Keratinocyte (primary cell): ENCODE measurements around the gene ALX4. TPM values are rescaled to one million over a fixed set of nuclear protein-coding genes. Genes with fewer than 3 reads are reported as not detected.

Experiments used
- DNase-seq: peaks from one replicate; pipeline ENCODE4 v3.0.0-alpha.2; 2011; ENCODE audit warnings: low read depth, missing footprints, low spot score
- FAIRE-seq: peaks from 2 replicates; lab custom pipeline; 2011; peaks lifted over from hg19 to GRCh38; lab: Jason Lieb, UNC
- H2AFZ ChIP-seq: 2 replicates; pipeline ENCODE4 v1.6.0; 2012; ENCODE audit warnings: low read length, control low read depth, inconsistent platforms; ENCODE audit not compliant: control insufficient read depth
- H3K27ac ChIP-seq: 2 replicates; pipeline ENCODE4 v1.5.1; 2011; ENCODE audit warnings: low read length; ENCODE audit not compliant: control insufficient read depth, insufficient read depth
- H3K27me3 ChIP-seq: 3 replicates; pipeline ENCODE4 v1.6.0; 2011; ENCODE audit warnings: low read length; ENCODE audit not compliant: control insufficient read depth, insufficient read depth; ENCODE audit errors: extremely low read depth
- H3K36me3 ChIP-seq, 2 experiments: 2 replicates in 1 of 2; 3 replicates in 1 of 2; pipeline ENCODE4 v1.5.1; 2011; ENCODE audit warnings: low read length in 2 of 2, mild to moderate bottlenecking in 1 of 2; ENCODE audit not compliant: control insufficient read depth in 2 of 2, insufficient read depth in 2 of 2; ENCODE audit errors: extremely low read depth in 1 of 2
- H3K4me1 ChIP-seq: 3 replicates; pipeline ENCODE4 v1.5.1; 2011; ENCODE audit warnings: low read length; ENCODE audit not compliant: control insufficient read depth, insufficient read depth; ENCODE audit errors: extremely low read depth
- H3K4me2 ChIP-seq: 3 replicates; pipeline ENCODE4 v1.6.0; 2011; ENCODE audit warnings: low read depth, low read length; ENCODE audit not compliant: control insufficient read depth, insufficient read depth; ENCODE audit errors: extremely low read depth
- H3K4me3 ChIP-seq, 3 experiments: fragments of 200-600 bp in 1 of 3; sonication (generic) in 1 of 3; 2 replicates in 2 of 3; 3 replicates in 1 of 3; pipeline ENCODE4 v1.5.1; 2011 to 2016; ENCODE audit warnings: low read length in 3 of 3, mild to moderate bottlenecking in 3 of 3, control low read depth in 2 of 3, inconsistent platforms in 1 of 3, low read depth in 1 of 3, mixed read lengths in 1 of 3, mixed run types in 1 of 3, moderate library complexity in 1 of 3; ENCODE audit not compliant: control insufficient read depth in 2 of 3, insufficient read depth in 2 of 3; ENCODE audit errors: extremely low read depth in 1 of 3
- H3K79me2 ChIP-seq: 2 replicates; pipeline ENCODE4 v1.6.0; 2012; ENCODE audit warnings: low read length; ENCODE audit not compliant: control insufficient read depth, insufficient read depth
- H3K9ac ChIP-seq: 3 replicates; pipeline ENCODE4 v1.6.0; 2011; ENCODE audit warnings: low read length; ENCODE audit not compliant: control insufficient read depth, insufficient read depth; ENCODE audit errors: extremely low read depth
- H3K9me1 ChIP-seq: 3 replicates; pipeline ENCODE4 v1.6.0; 2011; ENCODE audit warnings: low read length; ENCODE audit not compliant: control insufficient read depth, insufficient read depth; ENCODE audit errors: extremely low read depth
- H3K9me3 ChIP-seq: 2 replicates; pipeline ENCODE4 v1.5.1; 2012; ENCODE audit warnings: low read depth, low read length; ENCODE audit not compliant: control insufficient read depth
- H4K20me1 ChIP-seq: 3 replicates; pipeline ENCODE4 v1.6.0; 2011; ENCODE audit warnings: low read length; ENCODE audit not compliant: control insufficient read depth, insufficient read depth; ENCODE audit errors: extremely low read depth
- CTCF ChIP-seq, 3 experiments: IDR thresholded peaks in 1 of 3; conservative IDR thresholded peaks in 1 of 3; optimal IDR thresholded peaks in 1 of 3; 2 replicates in 2 of 3; 3 replicates in 1 of 3; pipeline versions ENCODE3 to v1.5.1; 2011; ENCODE audit warnings: low read length in 3 of 3, mild to moderate bottlenecking in 3 of 3, moderate library complexity in 2 of 3, control low read depth in 1 of 3, inconsistent platforms in 1 of 3; ENCODE audit not compliant: insufficient read depth in 2 of 3; ENCODE audit errors: extremely low read depth in 1 of 3
- EZH2 ChIP-seq: IDR thresholded peaks from one replicate; pipeline ENCODE4 v1.6.1; 2012; ENCODE audit warnings: inconsistent platforms, mild to moderate bottlenecking, low read length, moderate library complexity
- dilution Hi-C: fragments of 300-500 bp; cut with MboI; formaldehyde crosslinking; loops from one replicate; pipeline ENCODE4 v1.7.0; 2020; ENCODE audit warnings: low sequenced_read_pairs; ENCODE audit not compliant: extremely low pct_ligation_motif_present
- polyA plus RNA-seq, 5 experiments: library from polyadenylated mRNA; depleted of rRNA in 3 of 5; stranded (reverse) in 3 of 5; stranded (forward) in 1 of 5; unstranded in 1 of 5; fragments of >200 nt; gene quantifications; 1 replicate in 1 of 5; 2 replicates in 3 of 5; 3 replicates in 1 of 5; pipeline versions ENCODE4 v1.2.1 to v1.2.3, GENCODE V29; 2011 to 2012; ENCODE audit warnings: missing spikeins in 2 of 5, low read depth in 1 of 5, low replicate concordance in 1 of 5

The ALX4 gene
- polyA plus RNA-seq, 1 donor (not counting 4 experiments of a cell fraction or from before 2014, with no cell fraction given): not detected

- no peak for FAIRE-seq
- Histone ChIP-seq H3K4me3 (no peak overlapping the region), H3K4me1 (peaks cover 11% of the 10 kb centered on the region), H2AFZ (no peak overlapping the region), H3K9ac (no peak overlapping the region), H3K27me3 (peaks cover 100% of the 10 kb centered on the region), H4K20me1 (no peaks in the 10 kb centered on the region), H3K27ac (no peak overlapping the region), H3K79me2 (no peaks in the 10 kb centered on the region), H3K36me3 (no peaks in the 10 kb centered on the region), H3K4me2 (no peak overlapping the region), H3K9me1 (no peaks in the 10 kb centered on the region), H3K9me3 (no peaks in the 10 kb centered on the region)
- no peak for DNase-seq
- dilution Hi-C loops: no loop called here
- TF ChIP-seq EZH2 (peak; percentile 81), CTCF (optimal IDR thresholded peaks at IDR 0.05 in 1 of 3, IDR thresholded peaks at IDR 0.05 in 1 of 3, conservative IDR thresholded peaks at IDR 0.05 in 1 of 3; ENCODE audit: extremely low read depth in 1 of 3, insufficient read depth in 2 of 3, low read length in 3 of 3) (no peak)
These were observed 11.1 kb upstream of the ALX4 start for GRCh38 chr11:44321059-44321458.

- no peaks in the 10 kb centered on the region for H3K79me2 ChIP-seq
- H3K27ac ChIP-seq: no peak overlapping the region
- H3K4me1 ChIP-seq: peaks cover 15% of the 10 kb centered on the region
- no peaks in the 10 kb centered on the region for H3K9me1 ChIP-seq
- dilution Hi-C loops: no loop called here
- TF ChIP-seq EZH2 (peak; percentile 68), CTCF (optimal IDR thresholded peaks at IDR 0.05 in 1 of 3, IDR thresholded peaks at IDR 0.05 in 1 of 3, conservative IDR thresholded peaks at IDR 0.05 in 1 of 3; ENCODE audit: extremely low read depth in 1 of 3, insufficient read depth in 2 of 3, low read length in 3 of 3) (no peak)
- H3K4me3 ChIP-seq: peak overlapping the region in 1 of 3 experiments; percentile 27
- peaks cover 100% of the 10 kb centered on the region for H3K27me3 ChIP-seq
- H3K36me3 ChIP-seq: no peaks in the 10 kb centered on the region
- no peaks in the 10 kb centered on the region for H3K9me3 ChIP-seq
- no peak for DNase-seq
- H3K9ac ChIP-seq: no peak overlapping the region
- H3K4me2 ChIP-seq: no peak overlapping the region
- FAIRE-seq: no peak
- no peaks in the 10 kb centered on the region for H4K20me1 ChIP-seq
- H2AFZ ChIP-seq: no peak overlapping the region
These were observed 10.5 kb upstream of the ALX4 start for GRCh38 chr11:44320289-44320973.
